MM.1S (cell line): ENCODE results near the gene SCG3.

Experiments used
- EZH2phosphoT487 ChIP-seq: fragments of 300-600 bp; sonication (generic); IDR thresholded peaks from 2 replicates; pipeline ENCODE4 v1.6.1; 2018; ENCODE audit warnings: antibody characterized with exemption, low read length
- TF ChIP-seq, protein P1 (sequence below): fragments of 300-600 bp; sonication (generic); IDR thresholded peaks from 2 replicates; pipeline ENCODE4 v1.5.1; 2016; ENCODE audit warnings: antibody characterized with exemption, low read length, mixed read lengths

DNA sequence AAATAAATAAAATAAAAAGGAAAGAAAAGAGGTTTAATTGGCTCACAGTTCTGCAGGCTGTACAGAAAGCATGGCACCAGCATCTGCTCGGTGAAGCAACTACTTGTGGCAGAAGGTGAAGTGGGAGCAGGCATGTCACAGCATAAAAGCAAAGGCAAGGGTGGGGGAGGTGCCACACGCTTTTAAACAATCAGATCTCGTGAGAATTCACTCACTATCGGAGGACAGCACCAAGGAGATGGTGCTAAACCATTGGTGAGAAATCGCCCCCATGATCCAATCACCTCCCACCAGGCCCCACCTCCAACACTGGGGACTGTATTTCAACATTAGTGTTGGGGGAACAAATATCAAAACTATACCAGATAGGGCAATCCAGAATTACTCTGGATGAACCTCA is 15.3 kb downstream of the SCG3 start:
- TF ChIP-seq, protein P1, sequence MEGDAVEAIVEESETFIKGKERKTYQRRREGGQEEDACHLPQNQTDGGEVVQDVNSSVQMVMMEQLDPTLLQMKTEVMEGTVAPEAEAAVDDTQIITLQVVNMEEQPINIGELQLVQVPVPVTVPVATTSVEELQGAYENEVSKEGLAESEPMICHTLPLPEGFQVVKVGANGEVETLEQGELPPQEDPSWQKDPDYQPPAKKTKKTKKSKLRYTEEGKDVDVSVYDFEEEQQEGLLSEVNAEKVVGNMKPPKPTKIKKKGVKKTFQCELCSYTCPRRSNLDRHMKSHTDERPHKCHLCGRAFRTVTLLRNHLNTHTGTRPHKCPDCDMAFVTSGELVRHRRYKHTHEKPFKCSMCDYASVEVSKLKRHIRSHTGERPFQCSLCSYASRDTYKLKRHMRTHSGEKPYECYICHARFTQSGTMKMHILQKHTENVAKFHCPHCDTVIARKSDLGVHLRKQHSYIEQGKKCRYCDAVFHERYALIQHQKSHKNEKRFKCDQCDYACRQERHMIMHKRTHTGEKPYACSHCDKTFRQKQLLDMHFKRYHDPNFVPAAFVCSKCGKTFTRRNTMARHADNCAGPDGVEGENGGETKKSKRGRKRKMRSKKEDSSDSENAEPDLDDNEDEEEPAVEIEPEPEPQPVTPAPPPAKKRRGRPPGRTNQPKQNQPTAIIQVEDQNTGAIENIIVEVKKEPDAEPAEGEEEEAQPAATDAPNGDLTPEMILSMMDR, result no peak
- TF ChIP-seq EZH2phosphoT487, result no peak
